Neural progenitor cell (in vitro differentiated cells): ENCODE data around the gene CDC25C.

Experiments used
- EZH2 ChIP-seq: fragments of 200-600 bp; sonication (generic); IDR thresholded peaks from 2 replicates; pipeline ENCODE4 v1.6.1; 2017; ENCODE audit warnings: antibody characterized with exemption, mild to moderate bottlenecking, moderate library complexity
- EZH2phosphoT487 ChIP-seq: fragments of 200-600 bp; sonication (generic); IDR thresholded peaks from 2 replicates; pipeline ENCODE4 v1.6.1; 2017; ENCODE audit warnings: antibody characterized with exemption
- TF ChIP-seq, protein P1 (sequence below): fragments of 200-600 bp; sonication (generic); IDR thresholded peaks from 2 replicates; pipeline ENCODE4 v1.5.1; 2017; ENCODE audit warnings: antibody characterized with exemption, mild to moderate bottlenecking

DNA sequence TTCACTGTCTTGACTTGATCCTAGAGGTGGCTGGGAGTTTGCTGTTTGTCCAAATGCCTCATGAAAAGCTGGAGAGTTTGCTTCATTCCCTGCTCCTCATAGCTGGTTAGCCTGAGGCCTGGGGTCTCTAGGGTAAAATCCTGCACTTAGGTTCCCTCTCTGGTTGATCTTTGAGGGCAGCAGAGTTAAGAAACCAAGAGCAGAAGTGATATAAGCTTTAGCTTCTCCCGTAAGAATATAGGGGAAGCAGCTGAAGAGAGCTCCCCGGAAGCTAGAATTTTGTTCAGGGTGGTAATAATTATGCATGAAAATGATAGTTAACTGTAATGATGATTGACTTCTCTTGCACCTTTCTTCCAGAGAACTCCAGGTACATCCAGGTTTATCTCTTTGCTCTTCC lies 7.9 kb upstream of the CDC25C start:
- TF ChIP-seq EZH2 (no peak), EZH2phosphoT487 (no peak)
- TF ChIP-seq, protein P1, sequence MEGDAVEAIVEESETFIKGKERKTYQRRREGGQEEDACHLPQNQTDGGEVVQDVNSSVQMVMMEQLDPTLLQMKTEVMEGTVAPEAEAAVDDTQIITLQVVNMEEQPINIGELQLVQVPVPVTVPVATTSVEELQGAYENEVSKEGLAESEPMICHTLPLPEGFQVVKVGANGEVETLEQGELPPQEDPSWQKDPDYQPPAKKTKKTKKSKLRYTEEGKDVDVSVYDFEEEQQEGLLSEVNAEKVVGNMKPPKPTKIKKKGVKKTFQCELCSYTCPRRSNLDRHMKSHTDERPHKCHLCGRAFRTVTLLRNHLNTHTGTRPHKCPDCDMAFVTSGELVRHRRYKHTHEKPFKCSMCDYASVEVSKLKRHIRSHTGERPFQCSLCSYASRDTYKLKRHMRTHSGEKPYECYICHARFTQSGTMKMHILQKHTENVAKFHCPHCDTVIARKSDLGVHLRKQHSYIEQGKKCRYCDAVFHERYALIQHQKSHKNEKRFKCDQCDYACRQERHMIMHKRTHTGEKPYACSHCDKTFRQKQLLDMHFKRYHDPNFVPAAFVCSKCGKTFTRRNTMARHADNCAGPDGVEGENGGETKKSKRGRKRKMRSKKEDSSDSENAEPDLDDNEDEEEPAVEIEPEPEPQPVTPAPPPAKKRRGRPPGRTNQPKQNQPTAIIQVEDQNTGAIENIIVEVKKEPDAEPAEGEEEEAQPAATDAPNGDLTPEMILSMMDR = no peak
